Measurements from ENCODE around the gene FANCC. TPM values are rescaled to one million over a fixed set of nuclear protein-coding genes. Genes with fewer than 3 reads are reported as not detected.
A peak's percentile ranks its signal among the peaks of the same experiment; 100 is the strongest.

The FANCC gene
- total RNA-seq, 4 donors from 2014 or later: 2.2 to 9.3 (median 6.5) TPM

GRCh38 chr9:95116002-95116807 is 201.3 kb downstream of the FANCC start:
- no peak for DNase-seq
- H3K4me1 ChIP-seq: peaks cover 11 to 62% (median 22%) of the 10 kb centered on the region in 3 donors
- TF ChIP-seq CTCF (IDR thresholded peaks at IDR 0.05) (peak in 5 of 6 experiments; percentile 21 to 72 (median 56)), POLR2A (IDR thresholded peaks at IDR 0.05) (no peak)
- WGBS, 2 donors: 43 to 59% methylated on average over 11 of the region's 11 CpGs
- H3K27me3 ChIP-seq: no peaks in the 10 kb centered on the region
- intact Hi-C loops (cut with DNase I): no loop called here
- H3K27ac ChIP-seq: peak overlapping the region; percentile 55 to 77 (median 72)
- H3K36me3 ChIP-seq: peaks cover 5 to 28% (median 17%) of the 10 kb centered on the region in 3 donors
- H3K9me3 ChIP-seq: no peaks in the 10 kb centered on the region
- H3K4me3 ChIP-seq: no peak overlapping the region

DNA sequence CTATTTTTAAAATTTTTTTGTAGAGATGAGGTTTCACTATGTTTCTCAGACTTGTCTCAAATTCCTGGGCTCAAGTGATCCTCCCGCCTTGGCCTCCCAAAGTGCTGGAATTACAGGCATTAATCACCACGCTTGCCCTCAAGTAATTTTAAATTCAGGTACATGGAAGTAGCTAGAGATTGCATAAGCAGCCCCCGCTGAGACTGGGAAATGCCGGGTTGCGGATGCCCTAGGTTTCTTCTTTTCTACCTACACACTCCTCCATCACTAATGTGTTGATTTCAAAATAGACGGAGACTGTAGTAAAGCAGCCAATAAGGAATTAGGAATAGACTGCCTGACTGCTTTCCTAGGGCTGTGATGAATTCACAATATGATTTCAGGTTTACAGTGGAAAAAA is 202.4 kb downstream of the FANCC start:
- peaks cover 11 to 60% (median 22%) of the 10 kb centered on the region in 3 donors for H3K4me1 ChIP-seq
- WGBS, 2 donors: 65 to 69% methylated on average over 2 to 6 of the region's 6 CpGs
- H3K27me3 ChIP-seq: no peaks in the 10 kb centered on the region
- H3K27ac ChIP-seq: peak overlapping the region; percentile 55 to 77 (median 72)
- peaks cover 5 to 39% (median 17%) of the 10 kb centered on the region in 3 donors for H3K36me3 ChIP-seq
- intact Hi-C loops (cut with DNase I): no loop called here
- no peak overlapping the region for H3K4me3 ChIP-seq
- H3K9me3 ChIP-seq: no peaks in the 10 kb centered on the region
- DNase-seq: no peak
- no peak for TF ChIP-seq CTCF (IDR thresholded peaks at IDR 0.05)
- TF ChIP-seq POLR2A (IDR thresholded peaks at IDR 0.05): no peak

- H3K4me1 ChIP-seq: peaks cover 11 to 59% (median 22%) of the 10 kb centered on the region in 3 donors
- no peak for TF ChIP-seq CTCF (IDR thresholded peaks at IDR 0.05)
- TF ChIP-seq POLR2A (IDR thresholded peaks at IDR 0.05): no peak
- H3K4me3 ChIP-seq: no peak overlapping the region
- H3K27ac ChIP-seq: no peak overlapping the region
- intact Hi-C loops (cut with DNase I): no loop called here
- WGBS, 2 donors: 90 to 93% methylated on average over 11 to 12 of the region's 12 CpGs
- peaks cover 5 to 64% (median 25%) of the 10 kb centered on the region in 3 donors for H3K36me3 ChIP-seq
- H3K27me3 ChIP-seq: no peaks in the 10 kb centered on the region
- no peaks in the 10 kb centered on the region for H3K9me3 ChIP-seq
- no peak for DNase-seq
Measured at GRCh38 chr9:95112436-95113280, 204.9 kb downstream of the FANCC start.

GRCh38 chr9:95111716-95112115 is 205.8 kb downstream of the FANCC start:
- 84 to 90% methylated on average over 8 to 10 of the region's 11 CpGs for WGBS, 2 donors
- intact Hi-C loops (cut with DNase I): no loop called here
- Histone ChIP-seq H3K9me3 (no peaks in the 10 kb centered on the region), H3K36me3 (peaks cover 5 to 73% (median 30%) of the 10 kb centered on the region in 3 donors), H3K27ac (no peak overlapping the region), H3K4me3 (no peak overlapping the region), H3K27me3 (no peaks in the 10 kb centered on the region), H3K4me1 (peaks cover 14 to 59% (median 22%) of the 10 kb centered on the region in 3 donors)
- peak in 1 of 6 experiments; percentile 3 for TF ChIP-seq CTCF (IDR thresholded peaks at IDR 0.05)
- TF ChIP-seq POLR2A (IDR thresholded peaks at IDR 0.05): no peak
- DNase-seq: no peak
